ENCODE measurements around the gene PMEPA1.

PMEPA1 gene

GRCh38 chr20:57694481-57694880 lies 15.3 kb downstream of the PMEPA1 start:
- TF ChIP-seq POLR2AphosphoS5 (IDR thresholded peaks at IDR 0.05; ENCODE audit: low read depth, low read length) (no peak), TAF1 (IDR thresholded peaks at IDR 0.05; ENCODE audit: borderline replicate concordance, insufficient read depth, low read length) (no peak), REST (IDR thresholded peaks at IDR 0.05; ENCODE audit: insufficient read depth in 1 of 2, low read depth in 2 of 2, low read length in 2 of 2) (no peak), SIN3A (IDR thresholded peaks at IDR 0.05; ENCODE audit: borderline replicate concordance, insufficient read depth, low read length) (no peak), FOXP2 (optimal IDR thresholded peaks at IDR 0.05; ENCODE audit: borderline replicate concordance, extremely low read depth, extremely low read length, insufficient read depth) (no peak)

GRCh38 chr20:57693670-57694329 lies 16.0 kb downstream of the PMEPA1 start:
- TF ChIP-seq TAF1 (IDR thresholded peaks at IDR 0.05; ENCODE audit: borderline replicate concordance, insufficient read depth, low read length) (no peak), FOXP2 (optimal IDR thresholded peaks at IDR 0.05; ENCODE audit: borderline replicate concordance, extremely low read depth, extremely low read length, insufficient read depth) (no peak)

GRCh38 chr20:57693002-57693582 lies 16.7 kb downstream of the PMEPA1 start:
- TF ChIP-seq SIN3A (IDR thresholded peaks at IDR 0.05; ENCODE audit: borderline replicate concordance, insufficient read depth, low read length) (no peak), TAF1 (IDR thresholded peaks at IDR 0.05; ENCODE audit: borderline replicate concordance, insufficient read depth, low read length) (no peak), FOXP2 (optimal IDR thresholded peaks at IDR 0.05; ENCODE audit: borderline replicate concordance, extremely low read depth, extremely low read length, insufficient read depth) (no peak), REST (IDR thresholded peaks at IDR 0.05; ENCODE audit: insufficient read depth in 1 of 2, low read depth in 2 of 2, low read length in 2 of 2) (no peak), POLR2AphosphoS5 (IDR thresholded peaks at IDR 0.05; ENCODE audit: low read depth, low read length) (no peak)

GRCh38 chr20:57692393-57692792 lies 17.4 kb downstream of the PMEPA1 start:
- TF ChIP-seq POLR2AphosphoS5 (IDR thresholded peaks at IDR 0.05; ENCODE audit: low read depth, low read length), result no peak
- TF ChIP-seq FOXP2 (optimal IDR thresholded peaks at IDR 0.05; ENCODE audit: borderline replicate concordance, extremely low read depth, extremely low read length, insufficient read depth), result no peak
- no peak for TF ChIP-seq TAF1 (IDR thresholded peaks at IDR 0.05; ENCODE audit: borderline replicate concordance, insufficient read depth, low read length)
- TF ChIP-seq SIN3A (IDR thresholded peaks at IDR 0.05; ENCODE audit: borderline replicate concordance, insufficient read depth, low read length), result no peak
- TF ChIP-seq REST (IDR thresholded peaks at IDR 0.05; ENCODE audit: insufficient read depth in 1 of 2, low read depth in 2 of 2, low read length in 2 of 2), result no peak

- no peak for TF ChIP-seq FOXP2 (optimal IDR thresholded peaks at IDR 0.05; ENCODE audit: borderline replicate concordance, extremely low read depth, extremely low read length, insufficient read depth)
- no peak for TF ChIP-seq TAF1 (IDR thresholded peaks at IDR 0.05; ENCODE audit: borderline replicate concordance, insufficient read depth, low read length)
- no peak for TF ChIP-seq REST (IDR thresholded peaks at IDR 0.05; ENCODE audit: insufficient read depth in 1 of 2, low read depth in 2 of 2, low read length in 2 of 2)
- no peak for TF ChIP-seq POLR2AphosphoS5 (IDR thresholded peaks at IDR 0.05; ENCODE audit: low read depth, low read length)
- TF ChIP-seq SIN3A (IDR thresholded peaks at IDR 0.05; ENCODE audit: borderline replicate concordance, insufficient read depth, low read length), result no peak
These were observed 18.1 kb downstream of the PMEPA1 start for GRCh38 chr20:57691699-57692098.

Measured in PFSK-1 (cell line).